Ecto neural progenitor cell (in vitro differentiated cells): ENCODE data around the gene S100PBP.
"Not testable (repeated sequence)": the region's sequence is repeated elsewhere in the genome, so short reads cannot be mapped to it uniquely, and the experiment has no call there.

ENCODE experiments used
- DNase-seq: peaks from one replicate; pipeline ENCODE4 v3.0.0-alpha.2; 2018; ENCODE audit warnings: low spot score

Gene S100PBP

GRCh38 chr1:32786856-32787255 is 30.6 kb upstream of the S100PBP start:
- DNase-seq, result no peak

GRCh38 chr1:32789356-32789755 is 28.1 kb upstream of the S100PBP start:
- not testable (repeated sequence) for DNase-seq

- no peak for DNase-seq
Observed at GRCh38 chr1:32791881-32792280, 25.6 kb upstream of the S100PBP start.

DNA sequence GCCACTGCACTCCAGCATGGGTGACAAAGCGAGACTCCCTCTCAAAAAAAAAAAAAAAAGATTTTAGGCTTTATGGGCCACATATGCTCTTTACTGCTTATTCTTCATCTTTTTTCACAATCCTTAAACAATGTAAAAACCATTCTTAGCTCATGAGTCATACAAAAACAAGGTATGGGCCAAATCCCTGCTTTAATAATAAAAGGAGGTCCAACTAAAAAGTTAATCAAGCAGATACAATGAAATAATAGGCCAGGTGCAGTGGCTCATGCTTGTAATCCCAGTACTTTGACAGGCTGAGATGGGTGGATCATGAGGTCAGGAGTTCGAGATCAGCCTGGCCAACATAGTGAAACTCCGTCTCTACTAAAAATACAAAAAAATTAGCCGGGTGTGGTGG is 21.7 kb upstream of the S100PBP start:
- not testable (repeated sequence) for DNase-seq

GRCh38 chr1:32797456-32797855 is 20.0 kb upstream of the S100PBP start:
- DNase-seq, result no peak

GRCh38 chr1:32798191-32798590 is 19.3 kb upstream of the S100PBP start:
- no peak for DNase-seq

DNA sequence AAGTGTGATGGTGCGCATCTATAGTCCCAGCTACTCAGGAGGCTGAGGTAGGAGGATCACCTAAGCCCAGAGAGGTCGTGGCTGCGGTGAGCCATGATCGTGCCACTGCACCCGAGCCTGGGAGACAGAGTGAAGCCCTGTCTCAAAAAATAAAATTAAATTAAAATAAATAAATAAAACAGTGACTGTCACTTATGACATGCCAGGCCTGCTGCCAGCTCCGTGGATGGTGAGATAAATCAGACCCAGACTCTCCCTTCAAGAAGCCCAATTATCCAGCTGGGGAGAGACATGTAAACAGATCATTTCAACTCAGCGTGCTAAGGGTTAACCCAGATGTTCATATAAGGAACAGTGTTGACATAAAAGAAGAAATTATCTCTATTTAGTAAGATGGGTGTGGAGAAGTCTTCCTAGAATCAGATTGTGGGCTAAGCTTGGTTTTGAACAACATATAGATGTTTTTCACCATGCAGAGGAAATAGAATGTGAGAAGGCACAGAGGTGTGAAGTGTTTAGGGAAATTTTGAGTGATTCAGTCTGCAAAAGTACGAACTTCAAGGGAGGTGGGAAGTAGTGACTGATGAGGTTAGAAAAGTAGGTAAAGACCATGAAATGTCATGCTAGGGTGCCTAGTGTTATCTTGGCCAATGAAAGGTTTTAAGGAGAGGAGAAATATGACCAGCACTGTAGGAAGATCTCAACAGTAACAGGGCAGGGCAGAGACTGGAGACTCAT is 18.6 kb upstream of the S100PBP start:
- no peak for DNase-seq

- no peak for DNase-seq
Observed at GRCh38 chr1:32801096-32801715, 16.2 kb upstream of the S100PBP start.

- DNase-seq, result not testable (repeated sequence)
Observed at GRCh38 chr1:32804460-32804859, 13.0 kb upstream of the S100PBP start.

DNA sequence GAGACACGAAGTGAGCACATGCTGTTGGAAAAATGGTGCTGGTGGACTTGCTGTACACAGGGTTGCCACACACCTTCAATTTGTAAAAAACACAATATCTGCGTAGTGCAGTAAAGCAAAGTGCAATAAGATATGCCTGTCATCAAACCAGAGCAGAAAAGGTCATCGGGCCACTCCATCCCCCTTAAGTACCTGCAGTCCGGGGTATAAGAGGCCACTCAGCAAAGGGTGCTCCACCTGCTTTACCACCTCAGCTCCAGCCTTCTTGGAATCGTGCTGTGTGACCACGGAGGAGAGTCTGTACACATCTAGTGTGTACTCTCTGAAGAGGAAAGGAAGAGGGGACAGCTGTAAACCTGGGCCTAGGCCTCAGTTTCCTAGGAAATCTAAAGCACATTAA is 11.2 kb upstream of the S100PBP start:
- no peak for DNase-seq

- no peak for DNase-seq
Observed at GRCh38 chr1:32806910-32807523, 10.4 kb upstream of the S100PBP start.

- no peak for DNase-seq
Observed at GRCh38 chr1:32808580-32808979, 8.9 kb upstream of the S100PBP start.

GRCh38 chr1:32810358-32810757 is 7.1 kb upstream of the S100PBP start:
- no peak for DNase-seq

- DNase-seq, result no peak
Observed at GRCh38 chr1:32811265-32811664, 6.2 kb upstream of the S100PBP start.

DNA sequence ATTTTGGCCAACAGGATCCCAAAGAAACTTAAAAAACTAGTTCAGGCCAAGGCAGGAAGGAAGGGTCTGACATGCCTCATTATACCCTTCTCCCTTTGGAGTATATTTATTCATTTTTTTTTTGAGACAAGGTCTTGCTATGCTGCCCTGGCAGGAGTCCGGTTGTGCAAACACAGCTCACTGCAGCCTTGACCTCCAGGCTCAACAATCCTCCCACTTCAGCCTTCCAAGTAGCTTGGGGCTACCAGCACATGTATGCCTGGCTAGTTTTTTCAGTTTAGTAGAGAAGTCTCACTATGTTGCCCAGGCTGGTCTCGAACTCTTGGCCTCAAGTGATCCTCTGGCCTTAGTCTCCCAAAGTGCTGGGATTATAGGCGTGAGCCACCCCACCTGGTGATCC is 5.5 kb upstream of the S100PBP start:
- DNase-seq, result no peak

GRCh38 chr1:32813941-32814739 is 3.3 kb upstream of the S100PBP start:
- no peak for DNase-seq

GRCh38 chr1:32816676-32817158 is 736 bp upstream of the S100PBP start:
- no peak for DNase-seq

DNA sequence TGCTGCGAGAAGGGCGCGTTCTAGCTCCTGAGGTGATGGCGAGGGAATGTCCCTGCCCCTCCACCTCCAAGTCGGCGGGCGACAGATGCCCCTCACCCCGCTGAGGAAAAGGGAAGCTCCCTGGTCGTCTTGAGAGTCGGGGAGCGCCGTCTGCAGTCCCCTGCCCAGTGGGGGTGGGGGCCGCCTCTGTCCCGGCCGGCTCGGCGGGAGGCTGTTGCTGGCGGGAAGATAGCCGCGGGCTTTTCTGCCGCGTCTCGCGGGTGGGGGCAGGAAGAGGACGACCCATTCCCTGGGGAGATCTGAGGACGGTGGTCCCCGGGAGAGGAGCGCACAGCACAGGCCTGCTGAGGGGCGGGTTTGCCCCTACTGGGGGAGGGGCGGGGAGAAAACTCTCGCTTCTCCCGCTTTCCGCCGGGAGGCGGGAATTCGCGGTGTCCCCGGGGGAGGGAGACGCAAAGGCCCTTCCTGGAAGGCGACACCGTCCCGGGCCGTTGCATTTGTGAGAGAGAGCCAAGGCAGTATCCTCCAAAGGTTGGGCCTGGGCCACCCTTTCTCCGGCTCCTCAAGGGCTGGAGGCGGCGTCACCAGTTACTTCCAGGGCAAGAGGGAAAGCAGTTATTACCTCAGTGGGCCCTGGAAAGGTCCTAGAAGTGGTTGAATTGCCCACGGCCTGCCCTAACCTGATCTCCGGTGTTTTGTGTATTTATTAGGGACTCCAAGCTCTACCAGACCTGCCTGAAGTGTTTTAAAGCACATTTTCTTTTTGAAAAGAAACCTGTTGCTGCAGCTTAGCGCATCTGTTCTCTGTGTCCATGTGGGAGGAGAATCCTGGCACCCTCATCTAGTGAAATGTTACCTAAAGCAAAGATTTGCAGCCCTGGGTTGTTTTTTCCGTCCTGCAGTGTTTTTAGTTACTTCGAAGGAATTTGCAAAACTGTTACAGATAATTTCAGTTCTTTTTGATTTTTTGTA is 648 bp downstream of the S100PBP start:
- DNase-seq, result peak; percentile 89

DNA sequence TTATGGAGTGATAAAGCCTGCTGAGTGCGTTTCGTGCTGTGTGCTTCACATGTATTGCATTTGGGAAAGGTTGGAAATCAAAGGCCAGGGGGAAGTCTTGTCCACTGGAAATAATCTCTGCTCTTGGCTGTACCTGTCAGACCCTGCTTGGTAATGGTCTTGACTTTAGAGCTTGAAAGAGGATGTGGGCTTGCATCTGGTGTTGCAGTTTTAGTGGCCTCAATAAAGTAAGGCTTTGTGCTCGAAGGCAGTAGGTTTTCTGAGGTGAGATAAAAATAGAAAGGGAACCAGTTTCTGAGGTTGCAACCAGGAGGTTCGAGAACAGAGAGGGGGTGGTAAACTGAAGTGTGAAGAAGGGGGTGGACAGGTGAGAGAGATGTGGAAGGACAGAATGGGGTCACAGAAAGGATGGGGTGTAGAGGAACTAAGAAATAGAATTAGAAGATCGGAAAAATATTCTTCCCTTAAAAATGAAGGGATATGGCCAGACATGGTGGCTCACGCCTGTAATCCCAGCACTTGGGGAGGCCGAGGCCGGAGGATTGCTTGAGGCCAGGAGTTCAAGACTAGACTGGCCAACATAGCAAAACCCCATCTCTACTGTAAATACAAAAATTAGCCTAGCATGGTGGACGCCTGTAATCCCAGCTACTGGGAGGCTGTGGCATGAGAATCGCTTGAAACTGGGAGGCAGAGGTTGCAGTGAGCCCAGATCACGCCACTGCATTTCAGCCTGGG is 1.5 kb downstream of the S100PBP start:
- DNase-seq, result no peak

DNA sequence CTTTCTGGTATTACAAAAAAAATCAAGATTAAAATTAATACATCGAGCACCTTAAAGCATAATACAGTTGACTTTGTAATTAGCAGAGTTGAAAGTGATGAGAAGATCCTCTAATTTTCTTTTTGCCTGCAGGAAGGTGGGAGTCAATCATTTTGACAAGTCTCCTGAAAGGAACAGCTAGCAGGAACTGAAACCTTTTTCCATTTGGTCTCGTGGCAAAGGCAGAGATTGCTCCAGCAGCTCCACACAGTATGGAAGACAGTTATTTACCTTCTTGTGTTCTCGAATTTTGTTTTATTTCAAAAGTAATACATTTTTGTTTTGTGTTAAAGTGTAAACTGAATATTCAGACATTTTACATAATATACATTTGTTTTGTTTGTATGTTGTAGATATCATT is 7.7 kb downstream of the S100PBP start:
- DNase-seq, result no peak

- no peak for DNase-seq
Observed at GRCh38 chr1:32828341-32828740, 10.9 kb downstream of the S100PBP start.
